SIG-M5 treated with dmso at 0.1 percent for 504 hours (cell line): ENCODE data around the gene SERPINB2.
"Not testable (repeated sequence)": the region's sequence is repeated elsewhere in the genome, so short reads cannot be mapped to it uniquely, and the experiment has no call there.

ENCODE experiments used
- DNase-seq: peaks from one replicate; lab custom pipeline; 2025; ENCODE audit not compliant: unreplicated experiment; lab: John Stamatoyannopoulos, UW

The SERPINB2 gene

GRCh38 chr18:63930773-63931354, 43.4 kb downstream of the SERPINB2 start:
- peak; percentile 58 for DNase-seq

DNA sequence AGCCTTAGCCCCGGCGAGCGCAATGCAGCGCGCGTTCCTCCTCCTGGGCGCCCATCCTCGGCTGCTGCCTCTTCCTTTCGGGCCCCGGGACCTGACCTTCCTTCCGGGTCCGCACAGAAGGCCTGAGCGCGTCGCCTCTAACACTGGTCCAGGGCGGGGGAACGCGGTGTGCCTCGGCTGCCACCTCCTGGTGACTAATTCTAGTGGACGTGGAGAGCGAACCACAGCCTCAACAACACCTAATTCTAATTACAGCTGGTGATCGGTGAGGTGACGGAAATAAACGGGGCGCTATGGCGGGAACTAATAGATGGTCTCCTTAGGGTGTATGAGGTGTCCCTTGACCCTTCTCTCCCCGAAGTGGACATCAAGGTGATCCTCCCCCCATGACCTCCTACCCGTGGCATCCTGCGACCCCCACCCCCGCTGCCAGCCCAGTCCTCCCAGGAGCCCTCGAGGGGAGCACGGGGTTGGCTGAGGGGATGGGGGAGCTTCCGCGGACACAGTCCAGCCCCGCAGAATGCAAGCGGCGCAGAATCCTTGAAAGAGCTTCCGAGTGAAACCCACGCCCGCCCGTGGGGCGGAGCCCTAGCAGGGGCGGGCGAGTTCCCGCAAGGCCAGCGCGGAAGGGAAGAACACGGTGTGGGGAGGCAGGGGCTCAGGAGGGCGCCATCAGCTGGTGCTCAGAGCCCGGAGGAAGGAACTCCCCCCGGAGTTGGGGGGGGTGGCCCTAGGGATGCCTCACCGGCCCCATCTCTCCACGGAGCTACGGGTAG, 48.8 kb downstream of the SERPINB2 start:
- peak; percentile 86 for DNase-seq

GRCh38 chr18:63936932-63937393, 49.5 kb downstream of the SERPINB2 start:
- no peak for DNase-seq

- DNase-seq, result no peak
These were observed 52.5 kb downstream of the SERPINB2 start for GRCh38 chr18:63940008-63940407.

DNA sequence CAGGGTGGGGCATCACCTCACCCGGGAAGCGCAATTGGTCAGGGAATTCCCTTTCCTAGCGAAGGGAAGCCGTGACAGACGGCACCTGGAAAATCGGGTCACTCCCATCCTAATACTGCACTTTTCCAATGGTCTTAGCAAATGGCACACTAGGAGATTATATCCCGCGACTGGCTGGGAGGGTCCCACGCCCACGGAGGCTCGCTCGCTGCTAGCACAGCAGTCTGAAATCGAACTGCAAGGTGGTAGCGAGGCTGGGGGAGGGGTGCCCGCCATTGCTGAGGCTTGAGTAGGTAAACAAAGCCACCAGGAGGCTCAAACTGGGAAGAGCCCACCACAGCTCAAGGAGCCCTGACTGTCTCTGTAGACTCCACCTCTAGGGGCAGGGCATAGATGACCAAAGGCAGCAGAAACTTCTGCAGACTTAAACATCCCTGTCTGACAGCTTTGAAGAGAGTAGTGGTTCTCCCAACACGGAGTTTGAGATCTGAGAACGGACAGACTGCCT, 53.1 kb downstream of the SERPINB2 start:
- not testable (repeated sequence) for DNase-seq

GRCh38 chr18:63947051-63947790, 59.7 kb downstream of the SERPINB2 start:
- no peak for DNase-seq

GRCh38 chr18:63949068-63949737, 61.7 kb downstream of the SERPINB2 start, which contains the start of gene HMSD:
TSS of gene HMSD (plus strand) at chr18:63949301. CDS start at chr18:63953456, 4,155 bp downstream.
- DNase-seq, result no peak

- DNase-seq, result peak; percentile 35
These were observed 63.8 kb downstream of the SERPINB2 start for GRCh38 chr18:63951302-63951705.
